Measurements from ENCODE around the gene METTL4.

METTL4 gene, protein sequence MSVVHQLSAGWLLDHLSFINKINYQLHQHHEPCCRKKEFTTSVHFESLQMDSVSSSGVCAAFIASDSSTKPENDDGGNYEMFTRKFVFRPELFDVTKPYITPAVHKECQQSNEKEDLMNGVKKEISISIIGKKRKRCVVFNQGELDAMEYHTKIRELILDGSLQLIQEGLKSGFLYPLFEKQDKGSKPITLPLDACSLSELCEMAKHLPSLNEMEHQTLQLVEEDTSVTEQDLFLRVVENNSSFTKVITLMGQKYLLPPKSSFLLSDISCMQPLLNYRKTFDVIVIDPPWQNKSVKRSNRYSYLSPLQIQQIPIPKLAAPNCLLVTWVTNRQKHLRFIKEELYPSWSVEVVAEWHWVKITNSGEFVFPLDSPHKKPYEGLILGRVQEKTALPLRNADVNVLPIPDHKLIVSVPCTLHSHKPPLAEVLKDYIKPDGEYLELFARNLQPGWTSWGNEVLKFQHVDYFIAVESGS

DNA sequence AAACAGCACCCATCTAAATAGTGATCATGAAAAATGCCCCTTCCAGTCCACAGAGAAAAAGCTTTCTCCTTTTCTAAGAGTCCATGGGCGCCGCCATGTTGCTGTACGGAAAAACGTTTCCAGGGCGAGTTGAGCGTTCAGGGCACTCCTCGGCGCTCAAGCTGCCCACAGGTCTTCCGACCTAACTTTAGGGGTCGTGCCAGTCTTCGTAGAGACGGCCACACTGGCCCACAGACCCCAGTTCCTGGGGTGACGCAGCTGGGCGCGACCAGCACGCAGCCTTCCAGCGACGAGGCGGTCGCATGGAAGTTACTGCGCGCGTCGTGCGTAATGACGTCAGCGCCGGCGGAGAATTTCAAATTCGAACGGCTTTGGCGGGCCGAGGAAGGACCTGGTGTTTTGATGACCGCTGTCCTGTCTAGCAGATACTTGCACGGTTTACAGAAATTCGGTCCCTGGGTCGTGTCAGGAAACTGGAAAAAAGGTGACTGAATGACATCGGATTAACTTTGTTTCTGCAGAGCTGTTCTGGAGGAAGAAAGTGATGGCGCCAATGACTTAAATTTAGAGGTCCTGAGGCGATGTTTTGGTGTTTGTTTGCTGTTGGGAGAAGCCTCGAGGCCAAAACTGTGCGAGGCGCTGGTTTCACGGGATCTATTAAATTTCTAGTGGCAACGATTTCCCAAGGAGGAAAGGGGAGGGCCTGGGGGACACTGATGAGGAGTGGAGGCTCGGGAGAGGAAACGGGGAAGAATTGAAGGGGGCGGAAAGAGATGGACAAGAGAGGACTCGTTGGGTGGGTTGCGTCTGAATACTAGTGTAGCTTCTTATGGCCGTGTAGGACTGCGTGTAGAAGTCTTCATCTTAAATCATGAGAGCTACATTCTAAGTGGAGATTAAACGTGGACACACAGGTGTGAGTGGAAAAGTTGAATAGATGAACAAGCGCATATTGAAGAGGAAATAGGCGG lies at the start of gene METTL4, which contains the start of gene NDC80:
Gene METTL4 (minus strand): TSS at position 306 of the 971 bp plus-strand sequence. CDS start 4,289 bp downstream, outside the sequence.
Gene NDC80 (plus strand): TSS at position 358 of the 971 bp plus-strand sequence. CDS start 1,429 bp downstream, outside the sequence.
- Histone ChIP-seq H3K36me3 (ENCODE audit: control insufficient read depth, insufficient read depth, low read length) (no peaks in the 10 kb centered on the region), H3K4me2 (ENCODE audit: low read length) (peak within 1 kb of the TSS; percentile 70), H3K4me3 (ENCODE audit: low read depth, low read length) (peak within 1 kb of the TSS; percentile 71), H3K27me3 (ENCODE audit: control insufficient read depth, insufficient read depth, low read length) (no peaks in the 10 kb centered on the region), H3K79me2 (peaks cover 4% of the 10 kb centered on the region), H2AFZ (peak within 1 kb of the TSS; percentile 94), H3K4me1 (peaks cover 4% of the 10 kb centered on the region), H3K9me3 (ENCODE audit: control insufficient read depth, low read length) (no peaks in the 10 kb centered on the region), H3K9ac (peak within 1 kb of the TSS; percentile 79), H3K27ac (peak within 1 kb of the TSS; percentile 93)
- TF ChIP-seq, protein P1, sequence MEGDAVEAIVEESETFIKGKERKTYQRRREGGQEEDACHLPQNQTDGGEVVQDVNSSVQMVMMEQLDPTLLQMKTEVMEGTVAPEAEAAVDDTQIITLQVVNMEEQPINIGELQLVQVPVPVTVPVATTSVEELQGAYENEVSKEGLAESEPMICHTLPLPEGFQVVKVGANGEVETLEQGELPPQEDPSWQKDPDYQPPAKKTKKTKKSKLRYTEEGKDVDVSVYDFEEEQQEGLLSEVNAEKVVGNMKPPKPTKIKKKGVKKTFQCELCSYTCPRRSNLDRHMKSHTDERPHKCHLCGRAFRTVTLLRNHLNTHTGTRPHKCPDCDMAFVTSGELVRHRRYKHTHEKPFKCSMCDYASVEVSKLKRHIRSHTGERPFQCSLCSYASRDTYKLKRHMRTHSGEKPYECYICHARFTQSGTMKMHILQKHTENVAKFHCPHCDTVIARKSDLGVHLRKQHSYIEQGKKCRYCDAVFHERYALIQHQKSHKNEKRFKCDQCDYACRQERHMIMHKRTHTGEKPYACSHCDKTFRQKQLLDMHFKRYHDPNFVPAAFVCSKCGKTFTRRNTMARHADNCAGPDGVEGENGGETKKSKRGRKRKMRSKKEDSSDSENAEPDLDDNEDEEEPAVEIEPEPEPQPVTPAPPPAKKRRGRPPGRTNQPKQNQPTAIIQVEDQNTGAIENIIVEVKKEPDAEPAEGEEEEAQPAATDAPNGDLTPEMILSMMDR (IDR thresholded peaks at IDR 0.05) = no peak

DNA sequence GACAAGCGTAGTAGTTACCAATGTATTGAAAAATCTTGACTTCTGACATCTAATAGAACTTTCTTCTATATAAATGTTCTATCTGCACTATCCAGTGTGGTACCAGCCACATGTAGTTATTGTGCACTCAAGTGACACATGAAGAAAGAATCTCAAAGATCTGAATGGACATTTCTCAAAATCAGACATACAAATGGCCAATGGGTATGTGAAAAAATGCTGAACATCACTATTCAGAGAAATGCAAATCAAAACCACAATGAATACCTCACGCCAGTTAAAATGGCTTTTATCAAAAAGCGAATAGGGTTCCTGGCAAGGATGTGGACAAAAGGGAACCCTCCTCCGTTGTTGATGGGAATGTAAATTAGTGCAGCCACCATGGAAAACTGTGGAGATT lies 46.7 kb upstream of the METTL4 start:
- no peak overlapping the region for H3K9ac ChIP-seq
- no peak overlapping the region for H2AFZ ChIP-seq
- no peaks in the 10 kb centered on the region for H3K27me3 ChIP-seq (ENCODE audit: control insufficient read depth, insufficient read depth, low read length)
- no peak overlapping the region for H3K27ac ChIP-seq
- H3K4me1 ChIP-seq = no peaks in the 10 kb centered on the region
- H3K4me2 ChIP-seq (ENCODE audit: low read length) = no peak overlapping the region
- no peaks in the 10 kb centered on the region for H3K36me3 ChIP-seq (ENCODE audit: control insufficient read depth, insufficient read depth, low read length)
- H3K4me3 ChIP-seq (ENCODE audit: low read depth, low read length) = no peak overlapping the region
- H3K79me2 ChIP-seq = no peaks in the 10 kb centered on the region
- H3K9me3 ChIP-seq (ENCODE audit: control insufficient read depth, low read length) = no peaks in the 10 kb centered on the region
- TF ChIP-seq, protein P1 (IDR thresholded peaks at IDR 0.05) = no peak

DNA sequence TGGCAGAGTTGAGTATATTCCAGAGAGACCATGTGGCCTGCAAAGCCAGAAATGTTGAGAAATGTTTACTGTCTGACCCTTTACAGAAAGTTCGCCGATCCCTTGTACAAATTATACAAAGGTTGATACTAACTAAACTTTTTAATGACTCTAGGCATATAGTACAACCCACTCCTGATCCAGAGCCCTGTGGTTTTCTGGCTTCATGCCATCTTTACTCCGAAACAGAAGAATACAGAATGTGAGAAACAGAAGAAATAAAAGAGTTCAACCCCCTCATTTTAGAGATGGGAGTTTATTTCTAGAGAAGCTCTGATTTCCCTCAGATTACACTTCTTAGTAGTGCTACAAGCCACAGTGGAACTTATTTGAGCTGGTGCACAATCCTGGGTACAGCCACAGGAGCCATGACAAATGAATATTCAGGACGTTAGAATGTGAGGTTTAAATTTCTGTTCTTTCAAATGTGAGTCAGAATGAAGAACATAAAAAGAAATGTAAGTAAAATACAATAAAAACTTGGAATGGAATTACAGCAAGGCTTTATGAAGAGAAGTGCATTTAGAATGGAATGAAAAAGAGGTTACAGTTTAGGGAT lies 46.2 kb upstream of the METTL4 start:
- Histone ChIP-seq H3K9ac (no peak overlapping the region), H3K27ac (no peak overlapping the region), H3K4me1 (no peaks in the 10 kb centered on the region), H3K27me3 (ENCODE audit: control insufficient read depth, insufficient read depth, low read length) (no peaks in the 10 kb centered on the region), H3K4me2 (ENCODE audit: low read length) (no peak overlapping the region), H3K4me3 (ENCODE audit: low read depth, low read length) (no peak overlapping the region), H3K9me3 (ENCODE audit: control insufficient read depth, low read length) (no peaks in the 10 kb centered on the region), H3K79me2 (no peaks in the 10 kb centered on the region), H3K36me3 (ENCODE audit: control insufficient read depth, insufficient read depth, low read length) (no peaks in the 10 kb centered on the region), H2AFZ (no peak overlapping the region)
- TF ChIP-seq, protein P1 (IDR thresholded peaks at IDR 0.05) = no peak

DNA sequence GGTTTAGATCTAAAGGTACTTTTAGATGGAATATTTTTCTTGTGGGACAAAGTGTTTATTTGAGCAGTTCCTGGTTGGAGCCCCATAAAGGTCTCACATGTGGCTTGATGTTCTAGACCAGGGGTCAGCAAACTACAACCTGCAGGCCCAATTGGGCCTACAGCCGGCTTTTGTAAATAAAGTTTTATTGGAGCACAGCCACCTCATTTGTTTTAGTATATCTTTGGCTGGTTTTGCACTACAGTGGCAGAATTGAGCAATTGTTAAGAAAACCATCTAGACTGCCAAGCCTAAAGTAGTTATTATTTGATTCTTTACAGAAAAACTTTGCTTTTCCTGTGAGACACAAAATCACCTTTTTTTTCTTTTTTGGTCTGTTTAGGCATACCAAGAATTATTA lies 41.7 kb upstream of the METTL4 start:
- Histone ChIP-seq H3K79me2 (no peaks in the 10 kb centered on the region), H2AFZ (no peak overlapping the region), H3K27me3 (ENCODE audit: control insufficient read depth, insufficient read depth, low read length) (no peaks in the 10 kb centered on the region), H3K4me2 (ENCODE audit: low read length) (no peak overlapping the region), H3K27ac (no peak overlapping the region), H3K36me3 (ENCODE audit: control insufficient read depth, insufficient read depth, low read length) (no peaks in the 10 kb centered on the region), H3K9ac (no peak overlapping the region), H3K9me3 (ENCODE audit: control insufficient read depth, low read length) (no peaks in the 10 kb centered on the region), H3K4me1 (no peaks in the 10 kb centered on the region), H3K4me3 (ENCODE audit: low read depth, low read length) (no peak overlapping the region)
- TF ChIP-seq, protein P1 (IDR thresholded peaks at IDR 0.05) = no peak
